ENCODE results near the gene ARL13B. TPM values are rescaled to one million over a fixed set of nuclear protein-coding genes. Genes with fewer than 3 reads are reported as not detected.

Gene ARL13B
- total and polyA plus RNA-seq, 2 donors (not counting 1 experiment from before 2014, with no cell fraction given) = 1.3 to 12.9 TPM

DNA sequence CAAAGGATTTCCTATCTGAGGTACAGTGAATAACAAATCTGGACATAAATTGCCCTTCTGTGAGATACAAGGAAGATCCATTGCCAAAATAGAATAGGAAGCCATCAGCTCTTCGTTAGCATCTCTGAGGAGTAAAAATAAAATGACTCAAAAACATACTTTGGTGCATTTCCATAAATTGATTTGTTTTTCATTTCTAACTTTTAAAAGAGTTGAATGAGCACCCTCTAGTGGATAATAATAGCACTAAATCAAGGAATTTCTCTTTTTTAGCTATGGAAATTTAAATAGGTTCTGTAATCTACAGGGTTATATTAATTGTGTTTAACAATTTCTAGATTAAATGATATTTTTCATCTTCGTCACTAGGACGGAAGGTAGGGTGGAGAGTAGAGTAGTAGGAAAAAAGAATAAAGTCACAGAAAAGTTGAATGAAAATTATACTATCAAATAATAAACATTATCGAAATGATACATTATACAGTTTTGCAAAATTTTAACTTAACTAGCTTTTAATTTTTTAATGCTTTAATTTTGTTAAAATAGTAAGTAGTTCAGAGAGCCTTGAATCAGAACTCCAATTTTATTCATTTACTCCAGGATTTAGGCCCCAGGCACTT, 89.3 kb downstream of the ARL13B start:
- Histone ChIP-seq H3K9ac (ENCODE audit: low read length) (no peak overlapping the region), H3K4me2 (replicated peaks; ENCODE audit: low read depth, low read length, poor library complexity, severe bottlenecking) (no peak overlapping the region), H3K27ac (ENCODE audit: low read length in 2 of 2) (no peak overlapping the region), H2AFZ (ENCODE audit: insufficient read depth, low read depth, low read length, poor library complexity, severe bottlenecking) (no peak overlapping the region), H3K4me3 (ENCODE audit: control extremely low read depth in 1 of 5, extremely low read depth in 1 of 5, insufficient read depth in 1 of 5, low read depth in 2 of 5, low read length in 4 of 5) (no peak overlapping the region), H3K27me3 (replicated peaks in 1 of 4; ENCODE audit: control extremely low read depth in 1 of 4, control insufficient read depth in 3 of 4, insufficient read depth in 4 of 4, low read length in 3 of 4) (no peaks in the 10 kb centered on the region), H4K20me1 (ENCODE audit: control insufficient read depth, insufficient read depth, low read length, poor library complexity, severe bottlenecking) (no peaks in the 10 kb centered on the region), H3K4me1 (ENCODE audit: control insufficient read depth in 2 of 2, insufficient read depth in 2 of 2, low read length in 2 of 2) (peaks cover 4 to 17% of the 10 kb centered on the region in 2 donors), H3K36me3 (replicated peaks in 1 of 2; ENCODE audit: control extremely low read depth in 1 of 2, control insufficient read depth in 1 of 2, extremely low read depth in 1 of 2, insufficient read depth in 2 of 2, low read length in 1 of 2) (peaks cover 5 to 19% of the 10 kb centered on the region in 2 experiments), H3K79me2 (ENCODE audit: control insufficient read depth, insufficient read depth, low read length) (peaks cover 84% of the 10 kb centered on the region), H3K9me3 (ENCODE audit: control extremely low read depth in 1 of 3, control insufficient read depth in 2 of 3, insufficient read depth in 1 of 3, low read length in 2 of 3) (peaks cover 0 to 2% (median 0%) of the 10 kb centered on the region in 3 donors)
- H3K4me3 Mint-ChIP-seq = no peak overlapping the region
- H3K27ac Mint-ChIP-seq = no peak overlapping the region
- ChIA-PET CTCF (interaction anchor here (0.7 to 3.9 kb wide), 13 partner anchors 9 to 78 kb away, joined by 3 to 61 read pairs (median 5); no protein-coding TSS in a partner anchor), POLR2A (no interaction called here)
- ATAC-seq (ENCODE audit: low read depth) (no peak), DNase-seq (peak; percentile 39)
- intact Hi-C loops (cut with micrococcal nuclease) = loop anchor here (1.0 kb wide), 1 partner anchor 65 kb away; no protein-coding TSS in a partner anchor
- TF ChIP-seq EZH2 (IDR thresholded peaks at IDR 0.05; ENCODE audit: borderline replicate concordance, insufficient read depth, low read depth, low read length, poor library complexity, severe bottlenecking) = no peak
- TF ChIP-seq, protein P1, sequence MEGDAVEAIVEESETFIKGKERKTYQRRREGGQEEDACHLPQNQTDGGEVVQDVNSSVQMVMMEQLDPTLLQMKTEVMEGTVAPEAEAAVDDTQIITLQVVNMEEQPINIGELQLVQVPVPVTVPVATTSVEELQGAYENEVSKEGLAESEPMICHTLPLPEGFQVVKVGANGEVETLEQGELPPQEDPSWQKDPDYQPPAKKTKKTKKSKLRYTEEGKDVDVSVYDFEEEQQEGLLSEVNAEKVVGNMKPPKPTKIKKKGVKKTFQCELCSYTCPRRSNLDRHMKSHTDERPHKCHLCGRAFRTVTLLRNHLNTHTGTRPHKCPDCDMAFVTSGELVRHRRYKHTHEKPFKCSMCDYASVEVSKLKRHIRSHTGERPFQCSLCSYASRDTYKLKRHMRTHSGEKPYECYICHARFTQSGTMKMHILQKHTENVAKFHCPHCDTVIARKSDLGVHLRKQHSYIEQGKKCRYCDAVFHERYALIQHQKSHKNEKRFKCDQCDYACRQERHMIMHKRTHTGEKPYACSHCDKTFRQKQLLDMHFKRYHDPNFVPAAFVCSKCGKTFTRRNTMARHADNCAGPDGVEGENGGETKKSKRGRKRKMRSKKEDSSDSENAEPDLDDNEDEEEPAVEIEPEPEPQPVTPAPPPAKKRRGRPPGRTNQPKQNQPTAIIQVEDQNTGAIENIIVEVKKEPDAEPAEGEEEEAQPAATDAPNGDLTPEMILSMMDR (IDR thresholded peaks at IDR 0.05) = peak; percentile 86
- H3K27me3 Mint-ChIP-seq = no peaks in the 10 kb centered on the region
- peaks cover 39% of the 10 kb centered on the region for H3K4me1 Mint-ChIP-seq
- no CpG with 5 or more reads among the region's 4 CpGs for WGBS (ENCODE audit: insufficient coverage)
- H3K9me3 Mint-ChIP-seq (ENCODE audit: insufficient read depth) = no peaks in the 10 kb centered on the region

DNA sequence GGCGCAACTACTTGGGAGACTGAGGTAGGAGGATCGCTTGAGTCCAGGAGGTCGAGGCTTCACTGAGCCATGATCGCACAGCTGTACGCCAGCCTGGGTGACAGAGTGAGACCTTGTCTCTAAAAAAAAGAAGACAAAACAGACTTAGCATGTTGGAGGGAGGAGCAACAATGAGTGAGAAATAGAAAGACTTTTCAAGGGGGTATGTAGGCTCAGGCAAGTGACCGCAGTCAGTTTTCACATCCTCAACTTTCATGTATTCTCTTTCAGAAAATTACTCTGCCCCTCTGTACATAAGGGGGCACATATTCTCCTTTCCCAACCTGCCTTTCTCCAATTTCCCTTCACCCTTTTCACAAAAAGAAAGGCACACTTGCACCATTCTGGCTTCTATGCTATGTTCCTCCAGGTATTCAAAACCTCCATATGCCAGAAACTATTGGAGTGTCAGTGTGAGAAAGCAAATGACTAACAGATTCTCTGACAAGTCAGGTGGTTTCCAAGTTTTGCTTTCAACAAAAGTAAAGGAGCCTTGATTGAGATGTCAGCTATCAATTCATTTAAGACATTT, 90.5 kb downstream of the ARL13B start:
- Histone ChIP-seq H3K9me3 (ENCODE audit: control extremely low read depth in 1 of 3, control insufficient read depth in 2 of 3, insufficient read depth in 1 of 3, low read length in 2 of 3) (peaks cover 0 to 2% (median 0%) of the 10 kb centered on the region in 3 donors), H3K4me1 (ENCODE audit: control insufficient read depth in 2 of 2, insufficient read depth in 2 of 2, low read length in 2 of 2) (peaks cover 0 to 17% of the 10 kb centered on the region in 2 donors), H3K27ac (ENCODE audit: low read length in 2 of 2) (no peak overlapping the region), H3K4me3 (ENCODE audit: control extremely low read depth in 1 of 5, extremely low read depth in 1 of 5, insufficient read depth in 1 of 5, low read depth in 2 of 5, low read length in 4 of 5) (no peak overlapping the region), H3K79me2 (ENCODE audit: control insufficient read depth, insufficient read depth, low read length) (peaks cover 79% of the 10 kb centered on the region), H2AFZ (ENCODE audit: insufficient read depth, low read depth, low read length, poor library complexity, severe bottlenecking) (no peak overlapping the region), H3K36me3 (replicated peaks in 1 of 2; ENCODE audit: control extremely low read depth in 1 of 2, control insufficient read depth in 1 of 2, extremely low read depth in 1 of 2, insufficient read depth in 2 of 2, low read length in 1 of 2) (peaks cover 5 to 19% of the 10 kb centered on the region in 2 experiments), H3K4me2 (replicated peaks; ENCODE audit: low read depth, low read length, poor library complexity, severe bottlenecking) (no peak overlapping the region), H3K27me3 (replicated peaks in 1 of 4; ENCODE audit: control extremely low read depth in 1 of 4, control insufficient read depth in 3 of 4, insufficient read depth in 4 of 4, low read length in 3 of 4) (no peaks in the 10 kb centered on the region), H3K9ac (ENCODE audit: low read length) (no peak overlapping the region), H4K20me1 (ENCODE audit: control insufficient read depth, insufficient read depth, low read length, poor library complexity, severe bottlenecking) (no peaks in the 10 kb centered on the region)
- no peak overlapping the region for H3K27ac Mint-ChIP-seq
- H3K27me3 Mint-ChIP-seq = no peaks in the 10 kb centered on the region
- ChIA-PET CTCF (interaction anchor here (0.7 to 3.9 kb wide), 8 partner anchors 10 to 71 kb away, joined by 3 to 61 read pairs (median 6); no protein-coding TSS in a partner anchor), POLR2A (no interaction called here)
- ATAC-seq (ENCODE audit: low read depth) = no peak
- no peak overlapping the region for H3K4me3 Mint-ChIP-seq
- intact Hi-C loops (cut with micrococcal nuclease) = no loop called here
- H3K9me3 Mint-ChIP-seq (ENCODE audit: insufficient read depth) = no peaks in the 10 kb centered on the region
- WGBS (ENCODE audit: insufficient coverage) = 89% methylated on average over 6 of the region's 6 CpGs
- DNase-seq = no peak
- peaks cover 40% of the 10 kb centered on the region for H3K4me1 Mint-ChIP-seq
- no peak for TF ChIP-seq EZH2 (IDR thresholded peaks at IDR 0.05; ENCODE audit: borderline replicate concordance, insufficient read depth, low read depth, low read length, poor library complexity, severe bottlenecking)
- TF ChIP-seq, protein P1 (IDR thresholded peaks at IDR 0.05) = no peak
